GM18526 (cell line): ENCODE data around the gene ENO1.

ENCODE experiments used
- POLR2A ChIP-seq: IDR thresholded peaks from 3 replicates; pipeline ENCODE4 v1.6.1; 2011; ENCODE audit not compliant: insufficient read length; ENCODE audit errors: extremely low read depth

ENO1 gene

GRCh38 chr1:8860738-8861516 lies 17.6 kb downstream of the ENO1 start:
- no peak for TF ChIP-seq POLR2A

- TF ChIP-seq POLR2A = no peak
These were observed 19.4 kb downstream of the ENO1 start for GRCh38 chr1:8858888-8859706.

GRCh38 chr1:8858112-8858668 lies 20.3 kb downstream of the ENO1 start:
- TF ChIP-seq POLR2A = no peak

GRCh38 chr1:8856689-8857412 lies 21.6 kb downstream of the ENO1 start:
- no peak for TF ChIP-seq POLR2A

GRCh38 chr1:8854240-8854639 lies 24.2 kb downstream of the ENO1 start:
- no peak for TF ChIP-seq POLR2A

GRCh38 chr1:8851060-8851459 lies 27.4 kb downstream of the ENO1 start:
- no peak for TF ChIP-seq POLR2A

- TF ChIP-seq POLR2A = no peak
These were observed 29.7 kb downstream of the ENO1 start for GRCh38 chr1:8848663-8849386.

- TF ChIP-seq POLR2A = no peak
These were observed 30.5 kb downstream of the ENO1 start for GRCh38 chr1:8847990-8848389.

GRCh38 chr1:8846263-8846662 lies 32.2 kb downstream of the ENO1 start:
- TF ChIP-seq POLR2A = no peak

- TF ChIP-seq POLR2A = no peak
These were observed 33.1 kb downstream of the ENO1 start for GRCh38 chr1:8845104-8846097.

- no peak for TF ChIP-seq POLR2A
These were observed 33.9 kb downstream of the ENO1 start for GRCh38 chr1:8844501-8845006.

- no peak for TF ChIP-seq POLR2A
These were observed 37.1 kb downstream of the ENO1 start for GRCh38 chr1:8841395-8841794.

GRCh38 chr1:8839990-8840389 lies 38.5 kb downstream of the ENO1 start:
- no peak for TF ChIP-seq POLR2A

GRCh38 chr1:8835941-8836643 lies 42.4 kb downstream of the ENO1 start:
- TF ChIP-seq POLR2A = no peak
